GM12891 (cell line): ENCODE results near the gene CASP14.
"Not testable (repeated sequence)": the region's sequence is repeated elsewhere in the genome, so short reads cannot be mapped to it uniquely, and the experiment has no call there.

Source experiments
- DNase-seq: peaks from one replicate; pipeline ENCODE4 v3.0.0; 2011; ENCODE audit warnings: low spot score; ENCODE audit not compliant: insufficient read length
- FAIRE-seq: peaks from 2 replicates; lab custom pipeline; 2011; peaks lifted over from hg19 to GRCh38; lab: Jason Lieb, UNC
- PAX5 ChIP-seq: IDR thresholded peaks from 2 replicates; pipeline ENCODE4 v1.6.1; 2011; ENCODE audit warnings: low read length, moderate library complexity, mild to moderate bottlenecking; ENCODE audit not compliant: insufficient read depth, severe bottlenecking
- POLR2A ChIP-seq: IDR thresholded peaks from 2 replicates; pipeline ENCODE4 v1.6.1; 2011; ENCODE audit warnings: low read depth, low read length, control low read depth
- POLR2AphosphoS5 ChIP-seq: IDR thresholded peaks from 2 replicates; pipeline ENCODE4 v1.6.1; 2011; ENCODE audit warnings: low read depth, low read length, control low read depth
- POU2F2 ChIP-seq: IDR thresholded peaks from 2 replicates; pipeline ENCODE4 v1.6.1; 2011; ENCODE audit warnings: low read depth, mild to moderate bottlenecking, control low read depth, low read length, moderate library complexity
- SPI1 ChIP-seq: IDR thresholded peaks from 2 replicates; pipeline ENCODE4 v1.6.1; 2011; ENCODE audit warnings: low read depth, low read length, control low read depth
- TAF1 ChIP-seq: IDR thresholded peaks from 2 replicates; pipeline ENCODE4 v1.6.1; 2011; ENCODE audit warnings: low read depth, low read length, control low read depth

The CASP14 gene

GRCh38 chr19:15031675-15032074 lies 17.6 kb upstream of the CASP14 start:
- FAIRE-seq = no peak

GRCh38 chr19:15035795-15036311 lies 13.4 kb upstream of the CASP14 start:
- no peak for TF ChIP-seq TAF1
- TF ChIP-seq POLR2AphosphoS5 = no peak
- no peak for TF ChIP-seq SPI1
- no peak for TF ChIP-seq POU2F2
- TF ChIP-seq PAX5 = no peak
- no peak for TF ChIP-seq POLR2A
- DNase-seq (no peak), FAIRE-seq (no peak)

More at GRCh38 chr19:15031675-15032074, 17.6 kb upstream of the CASP14 start:
- no peak for DNase-seq
- TF ChIP-seq SPI1 (no peak), TAF1 (no peak), POU2F2 (no peak), POLR2A (no peak), POLR2AphosphoS5 (no peak), PAX5 (no peak)

- no peak for FAIRE-seq
These were observed 11.7 kb upstream of the CASP14 start for GRCh38 chr19:15037586-15037985.

GRCh38 chr19:15038294-15038693 lies 11.0 kb upstream of the CASP14 start:
- DNase-seq (no peak), FAIRE-seq (no peak)
- no peak for TF ChIP-seq SPI1
- no peak for TF ChIP-seq POU2F2
- TF ChIP-seq POLR2A = no peak
- TF ChIP-seq PAX5 = no peak
- no peak for TF ChIP-seq POLR2AphosphoS5
- TF ChIP-seq TAF1 = no peak

More at GRCh38 chr19:15037586-15037985, 11.7 kb upstream of the CASP14 start:
- no peak for DNase-seq
- TF ChIP-seq POLR2AphosphoS5 = no peak
- TF ChIP-seq POLR2A = no peak
- no peak for TF ChIP-seq POU2F2
- no peak for TF ChIP-seq TAF1
- no peak for TF ChIP-seq PAX5
- TF ChIP-seq SPI1 = no peak

- DNase-seq = no peak
- TF ChIP-seq TAF1 (no peak), POLR2A (no peak), POLR2AphosphoS5 (no peak), SPI1 (no peak), PAX5 (no peak), POU2F2 (no peak)
- FAIRE-seq = no peak
These were observed 7.3 kb upstream of the CASP14 start for GRCh38 chr19:15042003-15042402.

GRCh38 chr19:15042826-15043225 lies 6.5 kb upstream of the CASP14 start:
- DNase-seq = no peak
- no peak for FAIRE-seq
- no peak for TF ChIP-seq TAF1

GRCh38 chr19:15045506-15045905 lies 3.8 kb upstream of the CASP14 start:
- TF ChIP-seq TAF1 (no peak), POLR2A (no peak), POLR2AphosphoS5 (no peak)
- FAIRE-seq (no peak), DNase-seq (no peak)

- FAIRE-seq = no peak
- no peak for TF ChIP-seq TAF1
These were observed 1.6 kb upstream of the CASP14 start for GRCh38 chr19:15047680-15048079.

GRCh38 chr19:15048128-15048527 lies 1.2 kb upstream of the CASP14 start:
- DNase-seq (no peak), FAIRE-seq (no peak)
- TF ChIP-seq POLR2A = no peak
- no peak for TF ChIP-seq PAX5
- no peak for TF ChIP-seq TAF1
- TF ChIP-seq POU2F2 = no peak
- no peak for TF ChIP-seq POLR2AphosphoS5
- TF ChIP-seq SPI1 = no peak

More at GRCh38 chr19:15047680-15048079, 1.6 kb upstream of the CASP14 start:
- no peak for DNase-seq

GRCh38 chr19:15050639-15051038 lies 1.4 kb downstream of the CASP14 start:
- FAIRE-seq = no peak
- no peak for DNase-seq
- TF ChIP-seq POU2F2 = no peak
- TF ChIP-seq POLR2A = no peak
- no peak for TF ChIP-seq POLR2AphosphoS5
- TF ChIP-seq TAF1 = no peak
- TF ChIP-seq PAX5 = no peak
- no peak for TF ChIP-seq SPI1

GRCh38 chr19:15062036-15062435 lies 12.8 kb downstream of the CASP14 start:
- FAIRE-seq = no peak
- TF ChIP-seq POU2F2 = no peak
- no peak for TF ChIP-seq SPI1
- no peak for TF ChIP-seq PAX5
- no peak for TF ChIP-seq POLR2AphosphoS5
- no peak for TF ChIP-seq POLR2A
- TF ChIP-seq TAF1 = no peak
- DNase-seq = no peak

- not testable (repeated sequence) for FAIRE-seq, DNase-seq
These were observed 21.1 kb downstream of the CASP14 start for GRCh38 chr19:15070386-15070785.
